Effector CD8-positive, alpha-beta T cell (primary cell): ENCODE data around the gene WNT8A.

Source experiments
- DNase-seq: peaks from one replicate; lab custom pipeline; 2025; lab: John Stamatoyannopoulos, UW

WNT8A gene

GRCh38 chr5:138091685-138092084, 7.9 kb downstream of the WNT8A start:
- DNase-seq = no peak

GRCh38 chr5:138092301-138092700, 8.5 kb downstream of the WNT8A start:
- no peak for DNase-seq

DNA sequence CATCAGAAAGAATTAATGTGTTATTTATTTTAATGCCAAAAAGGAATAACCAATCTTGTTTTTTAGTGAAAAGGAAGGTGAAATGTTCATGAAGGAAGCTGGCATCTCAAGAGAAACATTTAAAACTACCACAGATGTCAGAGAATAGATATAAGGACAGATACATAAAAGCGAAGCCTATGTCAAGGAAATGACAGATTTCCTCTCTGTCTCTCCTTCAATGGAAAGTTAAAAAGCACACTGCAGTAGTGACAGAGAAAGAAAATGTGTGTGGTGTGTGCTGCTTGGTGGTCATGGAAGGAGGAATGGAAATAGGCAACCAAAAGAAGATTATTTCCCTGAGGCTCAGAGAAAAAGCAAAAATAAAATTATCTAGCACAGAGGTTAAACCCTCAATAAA, 9.2 kb downstream of the WNT8A start:
- no peak for DNase-seq

DNA sequence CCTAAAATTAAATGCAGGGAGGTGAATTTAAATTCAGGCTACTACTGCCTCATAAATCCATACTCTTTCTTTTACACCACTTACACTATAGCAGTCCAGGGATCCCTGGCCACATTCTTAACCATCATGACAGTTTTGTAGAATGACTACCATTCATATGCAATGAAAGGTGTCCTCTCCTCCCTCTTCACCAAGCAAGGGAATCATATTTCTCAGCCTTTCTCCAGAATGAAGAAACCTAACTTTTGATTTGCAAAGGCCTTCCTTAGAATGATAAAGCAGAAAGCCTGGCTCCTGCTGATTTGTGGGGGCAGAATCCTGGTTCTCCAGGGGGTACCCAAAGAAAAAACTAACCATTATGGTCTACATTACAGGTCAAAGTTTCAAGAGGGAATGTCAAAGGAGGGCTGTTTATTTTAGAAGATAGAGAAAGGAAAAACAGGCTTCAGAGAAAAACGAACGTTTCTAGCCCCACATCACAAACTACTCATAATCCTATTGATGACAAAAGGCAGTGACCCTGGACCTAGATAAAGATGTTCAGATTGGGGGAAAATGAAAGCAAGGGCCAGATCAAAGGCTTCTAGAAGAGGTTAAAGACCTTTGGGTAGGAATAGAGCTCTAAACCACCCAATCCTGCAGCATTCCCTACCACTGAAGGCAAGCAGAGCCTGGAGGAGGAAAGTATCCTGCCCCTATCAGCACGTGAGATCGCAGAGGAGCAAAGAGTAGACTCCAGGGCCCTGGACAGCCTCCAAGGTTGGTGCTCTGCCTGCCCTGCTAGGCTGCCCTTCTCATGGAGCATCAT, 11.5 kb downstream of the WNT8A start:
- no peak for DNase-seq

DNA sequence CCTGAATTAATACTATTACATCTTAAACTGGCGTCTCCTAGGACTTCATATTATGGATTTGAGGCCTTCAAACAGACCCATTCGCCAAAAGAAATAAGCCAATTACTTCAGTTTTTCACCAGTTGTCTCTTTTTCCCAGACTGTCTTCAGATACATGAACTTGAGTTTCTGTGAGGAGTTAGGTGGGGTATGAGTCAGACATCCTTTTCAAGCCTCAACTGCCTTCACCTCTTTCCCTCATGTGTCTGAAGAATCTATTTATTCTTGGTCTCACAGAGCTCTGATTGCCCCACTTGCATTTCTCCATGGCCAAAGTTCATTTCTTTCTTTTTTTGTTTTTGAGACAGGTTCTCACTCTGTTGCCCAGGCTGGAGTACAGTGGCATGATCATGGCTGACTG, 12.5 kb downstream of the WNT8A start:
- DNase-seq = no peak

DNA sequence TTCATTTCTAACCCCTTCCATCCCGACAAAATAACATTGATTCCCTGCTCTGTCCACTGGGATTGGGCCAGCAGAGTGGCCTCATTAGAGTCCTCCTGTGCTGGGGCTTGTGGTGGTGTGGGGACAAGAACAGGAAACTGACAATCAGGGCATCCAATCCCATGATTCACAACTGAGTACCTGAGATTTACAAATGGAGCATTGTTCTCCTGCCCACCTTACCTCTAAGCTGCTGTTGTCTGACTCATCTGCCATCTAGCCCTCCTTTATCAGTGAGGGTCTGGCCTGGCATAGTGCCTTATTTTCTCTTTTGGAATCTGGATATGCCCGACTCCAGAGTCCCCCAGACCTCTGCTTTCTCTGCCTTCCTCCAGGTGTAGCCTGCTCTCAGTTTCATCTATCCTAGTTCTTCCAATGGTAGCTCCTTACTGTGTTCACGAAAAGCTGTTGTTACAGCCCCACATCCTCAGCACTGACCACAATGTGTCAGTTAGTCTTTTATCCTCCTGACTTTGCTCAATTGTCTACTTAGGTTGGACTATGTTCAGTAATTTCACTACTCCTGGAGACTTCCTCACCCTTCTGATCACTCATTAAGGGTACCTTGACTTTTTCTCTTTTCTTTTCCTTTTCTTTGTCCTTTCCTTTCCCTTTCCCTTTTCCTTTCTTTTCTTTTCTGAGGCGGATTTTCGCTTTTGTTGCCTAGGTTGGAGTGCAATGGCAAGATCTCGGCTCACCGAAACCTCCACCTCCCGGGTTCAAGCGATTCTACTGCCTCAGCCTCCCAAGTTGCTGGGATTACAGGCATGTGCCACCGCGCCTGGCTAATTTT, 13.4 kb downstream of the WNT8A start:
- DNase-seq = no peak

DNA sequence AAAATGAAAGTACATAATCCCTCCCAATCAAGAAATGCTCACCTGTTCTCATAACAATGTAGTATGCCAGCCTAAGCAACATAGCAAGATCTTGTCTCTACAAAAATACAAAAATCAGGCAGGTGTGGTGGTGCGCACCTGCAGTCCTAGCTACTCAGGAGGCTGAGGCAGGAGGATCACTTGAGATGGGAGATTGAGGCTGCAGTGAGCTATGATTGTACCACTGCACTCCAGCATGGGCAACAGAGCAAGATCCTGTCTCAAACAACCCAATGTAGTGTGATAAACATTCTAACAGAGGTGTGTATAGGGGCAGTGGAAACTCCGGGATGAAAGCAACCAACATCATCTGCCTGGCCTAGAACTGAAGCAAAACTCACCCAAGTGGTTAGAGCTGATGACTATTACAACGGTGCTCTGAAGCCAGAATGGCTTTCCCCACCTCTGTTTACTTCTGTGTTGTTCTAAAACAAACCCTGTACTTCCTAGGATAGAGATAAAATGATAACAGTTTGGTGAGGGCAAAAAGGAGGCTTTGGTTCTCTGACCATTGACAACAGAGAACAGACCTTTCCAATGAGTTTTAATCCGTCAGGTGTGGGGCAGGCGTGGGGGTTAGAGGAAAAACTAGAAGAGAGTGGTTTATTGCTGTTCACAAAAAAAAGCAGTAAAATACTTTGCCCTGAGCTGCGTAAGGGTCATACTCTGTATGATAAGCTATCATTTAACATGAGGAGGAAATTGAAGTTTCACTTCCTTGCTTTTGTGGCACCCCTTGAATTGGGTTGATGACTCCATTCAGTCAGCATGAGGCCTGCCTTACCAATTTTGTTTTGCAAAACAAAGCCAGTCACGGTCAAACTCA, 18.9 kb downstream of the WNT8A start:
- DNase-seq = no peak

GRCh38 chr5:138103319-138103637, 19.4 kb downstream of the WNT8A start:
- DNase-seq = no peak

DNA sequence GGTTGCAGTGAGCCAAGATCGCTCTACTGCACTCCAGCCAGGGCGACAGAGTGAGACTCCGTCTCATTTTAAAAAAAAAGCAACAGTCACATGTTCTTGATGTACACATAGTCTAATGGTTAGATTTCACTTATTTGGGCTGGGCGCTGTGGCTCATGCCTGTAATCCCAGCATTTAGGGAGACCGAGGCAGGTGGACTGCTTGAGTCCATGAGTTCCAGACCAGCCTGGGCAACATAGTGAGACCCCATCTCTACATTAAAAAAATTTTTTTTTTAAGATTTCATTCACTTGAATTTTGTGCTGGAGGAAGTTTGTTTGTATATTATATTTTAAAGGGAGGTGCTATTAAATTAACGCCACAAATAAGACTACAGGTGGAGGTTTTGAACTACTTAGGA, 21.9 kb downstream of the WNT8A start:
- no peak for DNase-seq

DNA sequence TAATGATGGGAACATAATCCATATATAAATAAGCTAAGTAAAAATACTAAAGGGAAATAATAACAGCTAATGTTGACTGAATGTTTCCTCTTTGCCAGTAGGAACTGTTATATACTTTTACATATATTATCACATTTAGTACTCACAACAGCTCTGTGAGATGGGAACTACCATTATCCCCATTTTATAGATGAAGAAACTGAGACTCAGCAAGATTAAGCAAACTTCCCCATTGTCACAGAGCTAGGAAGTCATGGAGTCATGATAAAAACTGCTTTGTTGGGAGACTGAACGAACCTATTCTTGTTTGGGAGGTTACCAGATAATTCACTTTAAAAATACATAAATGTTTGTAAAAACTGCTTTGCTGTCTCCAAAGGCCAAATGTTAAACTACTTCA, 23.4 kb downstream of the WNT8A start:
- no peak for DNase-seq

GRCh38 chr5:138109463-138110265, 25.8 kb downstream of the WNT8A start:
- DNase-seq = no peak

- no peak for DNase-seq
These were observed 26.6 kb downstream of the WNT8A start for GRCh38 chr5:138110266-138110963.

DNA sequence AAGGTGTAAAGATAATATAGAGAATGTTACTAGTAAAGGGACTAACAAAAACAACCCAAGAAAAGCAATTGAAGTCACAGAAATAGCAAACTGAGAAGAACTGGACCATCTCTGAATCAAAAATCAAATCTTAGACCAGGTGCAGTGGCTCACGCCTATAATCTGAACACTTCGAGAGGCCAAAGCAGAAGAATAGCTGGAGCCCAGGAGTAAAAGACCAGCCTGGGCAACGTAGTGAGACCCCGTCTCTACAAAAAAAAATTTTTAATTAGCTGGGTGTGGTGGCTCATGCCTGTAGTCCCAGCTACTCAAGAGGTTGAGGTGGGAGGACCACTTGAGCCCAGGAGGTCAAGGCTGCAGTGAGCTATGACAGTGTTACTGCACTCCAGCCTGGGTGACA, 27.3 kb downstream of the WNT8A start:
- DNase-seq = no peak

DNA sequence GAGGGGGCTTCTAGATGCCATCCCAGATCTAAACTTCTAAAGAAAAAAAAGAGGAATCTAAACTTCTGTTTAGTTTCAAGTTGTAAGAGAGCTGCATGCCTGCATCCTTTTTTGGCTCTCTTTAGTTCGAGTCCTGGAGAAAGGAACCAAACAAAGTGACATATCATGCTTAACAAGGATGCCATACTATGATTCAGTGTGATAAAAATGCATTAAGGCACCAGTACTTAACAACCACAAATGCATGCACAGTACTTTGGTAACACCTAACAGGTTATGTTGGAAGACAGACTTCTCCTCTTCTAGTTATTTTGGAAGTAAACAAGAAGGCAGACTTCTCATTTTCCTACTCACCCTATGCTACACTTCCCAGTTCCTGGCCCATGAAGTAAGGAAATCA, 28.1 kb downstream of the WNT8A start:
- DNase-seq = no peak

- DNase-seq = no peak
These were observed 31.4 kb downstream of the WNT8A start for GRCh38 chr5:138115254-138115653.

DNA sequence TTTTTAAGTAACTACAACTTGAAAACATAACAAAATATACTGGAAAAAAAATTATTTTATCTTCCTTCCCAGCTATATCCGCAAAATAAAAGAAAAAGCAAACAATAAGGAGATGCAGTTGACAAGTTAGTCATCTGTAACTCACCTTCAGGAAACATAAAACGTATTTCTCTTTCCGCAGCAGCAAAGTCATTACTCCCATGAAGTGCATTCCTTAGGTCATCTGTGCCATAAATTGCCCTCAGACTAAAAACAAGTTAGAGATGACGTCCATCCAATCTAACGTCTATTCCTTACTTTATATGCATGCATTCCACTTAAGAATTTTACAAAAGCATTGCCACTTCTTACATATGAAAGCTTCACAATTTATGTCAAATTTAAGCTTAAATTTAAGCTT, 44.5 kb downstream of the WNT8A start:
- DNase-seq = no peak

DNA sequence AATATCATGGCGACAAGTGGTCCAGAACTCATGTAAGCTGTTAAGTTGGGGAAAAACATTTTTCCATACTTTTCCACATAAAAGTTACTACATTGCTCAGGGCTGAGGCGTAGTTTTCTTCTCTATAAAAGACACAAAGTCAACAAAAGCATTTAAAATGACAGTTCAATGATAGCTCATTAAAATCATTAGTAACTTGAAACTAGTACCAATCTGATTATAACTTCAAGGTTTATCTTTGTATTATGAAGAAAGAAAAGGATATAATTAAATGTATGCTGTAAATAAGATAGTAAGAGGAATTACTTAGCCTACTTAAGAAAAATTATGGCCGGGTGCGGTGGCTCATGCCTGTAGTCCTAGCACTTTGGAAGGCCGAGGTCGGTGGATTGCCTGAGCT, 45.5 kb downstream of the WNT8A start:
- DNase-seq = no peak

GRCh38 chr5:138132543-138132942, 48.7 kb downstream of the WNT8A start:
- no peak for DNase-seq

DNA sequence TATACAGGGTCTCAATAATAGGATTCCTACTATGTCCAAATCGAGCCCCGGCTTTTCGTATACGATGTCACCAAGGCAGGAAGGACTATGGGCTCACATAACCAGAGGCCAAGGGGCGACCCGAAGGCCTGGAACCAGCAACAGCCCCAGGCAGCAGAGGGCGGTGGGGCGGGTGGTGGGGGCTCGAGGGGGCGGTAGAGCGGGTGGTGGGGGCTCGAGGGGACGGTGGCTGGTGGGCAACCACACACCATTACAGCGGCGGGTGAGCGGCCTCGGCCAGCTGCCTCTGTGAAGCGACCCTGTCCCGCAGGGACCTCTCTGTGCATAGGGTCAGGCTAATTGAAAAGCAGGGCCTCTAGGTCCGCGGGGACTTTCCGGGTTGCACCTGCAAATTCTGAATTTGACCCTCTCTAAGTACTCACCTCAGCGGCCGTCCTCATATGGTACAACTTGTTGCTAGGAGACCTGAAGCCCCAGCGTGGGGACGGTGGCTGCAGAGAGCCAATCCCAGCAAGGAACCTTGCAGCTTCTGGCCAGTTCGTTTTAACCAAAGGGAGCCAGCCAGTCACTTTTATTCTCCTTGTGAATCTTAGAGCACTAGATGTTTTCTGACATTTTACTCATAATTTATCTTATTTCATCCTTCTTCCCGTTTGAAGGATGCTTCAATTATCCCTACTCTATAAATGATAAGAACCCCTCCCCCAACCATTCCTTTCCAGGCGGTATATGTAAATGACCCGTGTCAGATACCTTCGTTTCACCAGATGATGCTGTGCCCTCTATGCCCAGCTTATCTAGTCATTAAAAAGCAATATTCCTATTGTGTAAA, 55.3 kb downstream of the WNT8A start, which contains the start of gene NME5:
NME5 (minus strand) TSS at position 480 of the 832 bp plus-strand sequence. CDS start 648 bp downstream, outside the sequence.
- DNase-seq = no peak

DNA sequence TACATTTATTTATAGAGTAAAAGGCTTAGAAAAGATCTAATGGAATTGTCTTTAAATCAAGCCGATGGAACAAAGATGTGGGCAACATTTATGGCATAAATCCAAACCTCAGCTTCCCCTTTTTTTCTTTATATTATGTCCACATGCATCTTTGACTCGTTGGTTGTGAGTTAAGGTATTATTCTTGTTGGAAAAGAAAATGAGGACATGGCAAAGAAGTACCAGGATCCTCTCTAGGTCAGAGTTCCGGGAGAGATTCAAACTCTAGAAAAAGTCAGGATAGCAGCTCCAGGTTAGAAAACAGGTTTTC, 55.9 kb downstream of the WNT8A start:
- no peak for DNase-seq
